Type B pancreatic cell (in vitro differentiated cells): ENCODE data around the gene MAP3K14. TPM values are rescaled to one million over a fixed set of nuclear protein-coding genes. Genes with fewer than 3 reads are reported as not detected.

ENCODE experiments used
- DNase-seq: peaks from one replicate; pipeline ENCODE4 v3.0.0; 2021; ENCODE audit warnings: mixed read lengths; ENCODE audit not compliant: unreplicated experiment; ENCODE audit errors: extremely low spot score
- H3K27ac Mint-ChIP-seq: 2 replicates; pipeline ENCODE4 v1.8.0; 2021; ENCODE audit warnings: mild to moderate bottlenecking, mixed read lengths
- H3K27me3 Mint-ChIP-seq: 2 replicates; pipeline ENCODE4 v1.8.0; 2021; ENCODE audit warnings: mixed read lengths
- H3K36me3 Mint-ChIP-seq: 2 replicates; pipeline ENCODE4 v1.8.0; 2021; ENCODE audit warnings: mixed read lengths
- H3K4me1 Mint-ChIP-seq: one replicate; pipeline ENCODE4 v1.8.0; 2021; ENCODE audit warnings: mixed read lengths; ENCODE audit not compliant: unreplicated experiment
- H3K4me3 Mint-ChIP-seq: 2 replicates; pipeline ENCODE4 v1.8.0; 2021; ENCODE audit warnings: mild to moderate bottlenecking, mixed read lengths
- H3K9me3 Mint-ChIP-seq: 2 replicates; pipeline ENCODE4 v1.8.0; 2021; ENCODE audit warnings: mixed read lengths
- total RNA-seq: library from RNA; stranded (reverse); gene quantifications from 2 replicates; pipeline ENCODE4 v1.2.1, GENCODE V29; 2021; ENCODE audit warnings: low replicate concordance
- TF ChIP-seq, protein P1 (sequence below): fragments of 200-600 bp; sonication (generic); conservative IDR thresholded peaks from 2 replicates; pipeline ENCODE4 v1.5.0; 2021; ENCODE audit warnings: antibody characterized with exemption, mild to moderate bottlenecking

The MAP3K14 gene
- total RNA-seq, 1 donor from 2014 or later = 10.4 TPM

DNA sequence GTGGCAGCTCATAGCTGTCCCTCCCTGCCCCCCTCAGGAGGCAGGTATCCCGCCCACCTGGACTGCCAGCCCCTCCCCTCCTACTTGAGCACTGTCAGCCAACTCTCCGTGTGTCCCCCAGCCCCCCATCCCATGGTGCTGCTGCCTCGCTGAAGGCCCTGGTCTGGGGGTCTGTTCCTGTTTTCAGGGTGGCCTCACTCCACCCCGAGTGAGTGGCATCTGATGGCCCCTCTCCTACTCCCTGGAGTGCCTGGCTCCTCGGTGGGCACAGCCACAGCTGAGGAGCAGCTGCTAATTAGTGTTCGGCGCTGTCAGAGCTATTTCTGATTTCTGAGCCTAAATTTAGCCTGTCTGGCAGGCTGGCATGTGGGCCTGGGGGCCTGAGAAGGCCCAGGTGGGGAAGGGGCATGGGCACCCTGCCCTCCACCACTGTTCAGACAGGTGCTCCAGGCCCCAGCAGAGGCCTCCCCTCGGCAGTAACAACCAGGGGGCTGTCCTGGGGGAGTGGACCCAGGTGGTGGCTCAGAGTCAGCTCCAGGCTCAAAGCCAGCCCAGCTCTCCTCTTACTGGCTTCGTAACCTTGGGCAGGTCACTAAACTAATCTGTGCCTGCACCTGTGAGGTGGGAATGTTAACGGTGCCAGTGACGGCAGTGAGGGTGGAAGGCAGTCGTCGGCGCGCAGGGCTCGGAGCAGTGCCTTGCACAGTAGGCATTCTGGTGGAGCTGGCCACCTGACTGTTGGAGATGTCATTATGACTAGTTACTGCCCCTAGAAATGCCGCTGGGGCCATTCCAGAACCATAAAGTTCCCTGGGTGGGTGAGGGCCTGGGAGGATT is 88.7 kb downstream of the MAP3K14 start:
- no peaks in the 10 kb centered on the region for H3K9me3 Mint-ChIP-seq
- no peaks in the 10 kb centered on the region for H3K4me1 Mint-ChIP-seq
- peaks cover 38% of the 10 kb centered on the region for H3K27me3 Mint-ChIP-seq
- DNase-seq = no peak
- TF ChIP-seq, protein P1, sequence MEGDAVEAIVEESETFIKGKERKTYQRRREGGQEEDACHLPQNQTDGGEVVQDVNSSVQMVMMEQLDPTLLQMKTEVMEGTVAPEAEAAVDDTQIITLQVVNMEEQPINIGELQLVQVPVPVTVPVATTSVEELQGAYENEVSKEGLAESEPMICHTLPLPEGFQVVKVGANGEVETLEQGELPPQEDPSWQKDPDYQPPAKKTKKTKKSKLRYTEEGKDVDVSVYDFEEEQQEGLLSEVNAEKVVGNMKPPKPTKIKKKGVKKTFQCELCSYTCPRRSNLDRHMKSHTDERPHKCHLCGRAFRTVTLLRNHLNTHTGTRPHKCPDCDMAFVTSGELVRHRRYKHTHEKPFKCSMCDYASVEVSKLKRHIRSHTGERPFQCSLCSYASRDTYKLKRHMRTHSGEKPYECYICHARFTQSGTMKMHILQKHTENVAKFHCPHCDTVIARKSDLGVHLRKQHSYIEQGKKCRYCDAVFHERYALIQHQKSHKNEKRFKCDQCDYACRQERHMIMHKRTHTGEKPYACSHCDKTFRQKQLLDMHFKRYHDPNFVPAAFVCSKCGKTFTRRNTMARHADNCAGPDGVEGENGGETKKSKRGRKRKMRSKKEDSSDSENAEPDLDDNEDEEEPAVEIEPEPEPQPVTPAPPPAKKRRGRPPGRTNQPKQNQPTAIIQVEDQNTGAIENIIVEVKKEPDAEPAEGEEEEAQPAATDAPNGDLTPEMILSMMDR = no peak
- no peak overlapping the region for H3K4me3 Mint-ChIP-seq
- H3K36me3 Mint-ChIP-seq = no peaks in the 10 kb centered on the region
- H3K27ac Mint-ChIP-seq = no peak overlapping the region

DNA sequence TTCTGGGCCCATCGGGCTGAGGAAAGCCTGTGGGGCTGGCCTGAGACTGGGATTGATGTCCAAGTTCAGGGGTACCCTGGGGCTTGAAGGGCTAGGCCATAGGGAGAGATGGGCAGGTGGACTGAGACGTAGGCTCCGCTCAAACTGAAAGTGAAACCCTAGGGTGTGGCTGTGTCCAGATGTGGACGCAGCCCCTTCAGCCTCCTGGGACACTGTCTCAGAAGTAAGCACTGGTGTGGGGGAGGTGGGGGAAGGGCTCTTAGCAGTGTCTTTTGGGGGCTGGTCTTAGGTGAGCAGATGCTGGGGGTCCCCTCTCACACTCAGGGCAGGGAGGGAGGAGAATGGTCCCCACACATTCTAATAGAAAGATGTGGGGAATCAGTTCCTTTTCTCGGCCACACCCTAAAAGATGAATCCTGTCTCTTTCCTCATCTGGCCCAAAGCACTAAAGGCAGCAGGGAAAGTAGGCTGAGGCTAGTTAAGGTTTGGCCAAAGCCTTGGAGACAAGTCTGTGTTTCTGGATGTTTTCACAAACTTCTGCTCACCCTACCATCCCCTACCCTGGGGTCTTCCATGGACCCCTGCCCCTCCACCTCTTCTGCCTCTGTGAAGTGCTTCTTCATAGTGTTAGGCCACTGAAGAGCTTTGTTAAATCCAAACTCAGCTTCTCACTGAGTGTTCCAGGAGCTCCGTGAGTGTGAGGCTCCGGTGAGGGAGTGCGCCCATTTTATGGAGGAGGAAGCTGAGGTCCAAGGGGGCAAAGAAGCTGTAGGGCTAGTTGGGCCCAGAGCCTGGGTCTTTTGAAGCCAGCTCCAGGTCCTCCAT is 89.5 kb downstream of the MAP3K14 start:
- TF ChIP-seq, protein P1 = no peak
- H3K36me3 Mint-ChIP-seq = no peaks in the 10 kb centered on the region
- H3K27me3 Mint-ChIP-seq = peaks cover 40% of the 10 kb centered on the region
- H3K27ac Mint-ChIP-seq = no peak overlapping the region
- no peak for DNase-seq
- H3K4me3 Mint-ChIP-seq = no peak overlapping the region
- H3K4me1 Mint-ChIP-seq = no peaks in the 10 kb centered on the region
- H3K9me3 Mint-ChIP-seq = no peaks in the 10 kb centered on the region

- Mint-ChIP-seq H3K4me1 (no peaks in the 10 kb centered on the region), H3K27ac (no peak overlapping the region), H3K36me3 (no peaks in the 10 kb centered on the region), H3K27me3 (peaks cover 40% of the 10 kb centered on the region), H3K9me3 (no peaks in the 10 kb centered on the region), H3K4me3 (no peak overlapping the region)
- no peak for DNase-seq
- TF ChIP-seq, protein P1 = no peak
Measured at GRCh38 chr17:45226576-45226975, 90.2 kb downstream of the MAP3K14 start.

DNA sequence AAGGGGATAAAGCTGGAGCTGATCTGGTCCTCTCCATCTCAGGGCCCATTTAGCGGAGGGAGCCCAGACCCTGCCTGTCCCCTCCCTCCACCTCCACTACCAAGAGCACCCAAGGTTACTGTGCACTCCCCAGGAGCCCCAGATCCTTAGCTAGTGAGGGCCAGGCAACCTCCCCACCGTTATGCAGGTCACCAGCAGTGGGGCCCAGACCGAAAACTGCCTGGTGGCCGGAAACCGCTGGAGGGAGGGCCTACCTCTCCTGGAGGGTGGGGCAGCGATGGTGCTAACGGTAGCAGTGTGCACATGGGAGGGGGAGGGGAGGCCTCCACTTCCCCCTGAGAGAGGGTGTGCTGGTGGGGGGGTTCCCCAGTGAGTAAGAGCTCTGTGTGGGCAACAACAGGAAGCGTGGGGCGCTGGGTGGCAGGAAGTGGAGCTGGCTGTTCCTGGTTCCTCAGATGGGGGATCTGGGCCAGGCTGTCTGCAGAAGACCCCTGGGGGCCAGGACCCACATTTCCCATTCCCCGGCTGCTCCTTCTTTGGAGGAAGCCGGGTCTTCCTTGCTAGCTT is 90.8 kb downstream of the MAP3K14 start:
- no peak overlapping the region for H3K4me3 Mint-ChIP-seq
- H3K27ac Mint-ChIP-seq = no peak overlapping the region
- H3K36me3 Mint-ChIP-seq = no peaks in the 10 kb centered on the region
- H3K9me3 Mint-ChIP-seq = no peaks in the 10 kb centered on the region
- no peaks in the 10 kb centered on the region for H3K4me1 Mint-ChIP-seq
- no peak for DNase-seq
- TF ChIP-seq, protein P1 = no peak
- peaks cover 43% of the 10 kb centered on the region for H3K27me3 Mint-ChIP-seq

DNA sequence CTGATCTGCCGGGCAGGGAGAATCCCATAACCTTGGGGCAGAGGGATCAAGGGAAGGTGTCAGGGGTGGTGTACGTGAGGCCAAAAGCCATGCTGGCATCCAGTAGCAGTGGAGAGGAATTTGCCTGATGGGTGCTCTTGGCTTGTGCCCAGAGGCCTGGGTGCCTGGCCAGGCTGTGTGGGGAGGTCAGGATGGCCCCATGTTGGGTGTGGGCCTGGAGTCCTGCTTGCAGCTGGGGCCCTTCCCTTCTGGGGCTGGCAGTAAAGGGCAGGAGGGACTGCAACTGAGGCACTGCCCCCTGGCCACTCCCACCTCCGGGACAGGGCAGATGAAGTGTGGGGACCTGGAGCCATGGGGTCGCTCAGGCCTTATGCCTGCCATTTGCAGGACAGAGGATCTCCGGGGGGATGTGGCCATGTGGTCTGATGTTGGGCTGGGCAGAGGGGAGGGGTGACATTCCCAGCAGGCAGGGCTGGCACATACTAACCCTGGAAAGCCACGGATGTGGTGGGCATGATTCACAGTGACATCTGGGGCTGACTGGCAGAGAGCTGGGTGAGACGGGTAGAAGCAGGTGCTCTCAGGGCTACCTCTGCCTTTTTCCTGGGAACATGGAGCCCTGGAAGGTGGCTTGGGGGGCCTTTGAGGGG is 91.6 kb downstream of the MAP3K14 start:
- TF ChIP-seq, protein P1 = no peak
- Mint-ChIP-seq H3K4me1 (no peaks in the 10 kb centered on the region), H3K9me3 (no peaks in the 10 kb centered on the region), H3K36me3 (no peaks in the 10 kb centered on the region), H3K27me3 (peaks cover 51% of the 10 kb centered on the region), H3K4me3 (no peak overlapping the region), H3K27ac (no peak overlapping the region)
- no peak for DNase-seq
